ENCODE data around the gene DDX54.

The DDX54 gene

DNA sequence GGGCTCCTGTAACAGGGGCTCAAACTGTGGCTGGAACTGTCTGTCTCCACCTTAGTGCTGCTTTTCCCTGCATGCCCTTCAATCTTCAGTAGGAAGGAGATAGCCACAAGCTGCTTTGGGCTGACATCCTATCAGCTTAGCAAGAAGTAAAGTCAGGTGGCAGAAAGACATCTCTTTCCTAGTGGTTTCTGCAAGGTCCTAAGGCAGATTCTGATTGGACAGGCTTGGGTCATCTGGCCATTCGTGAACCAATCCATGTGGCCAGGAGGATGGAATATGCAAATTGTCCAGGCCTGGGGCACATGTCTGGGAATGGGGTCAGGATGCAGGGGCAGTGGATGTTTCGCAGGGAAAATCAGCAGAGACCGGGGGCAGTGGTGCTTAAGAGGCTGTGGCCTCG, 5.5 kb upstream of the DDX54 start:
- no peak for DNase-seq (ENCODE audit: low read depth)

DNA sequence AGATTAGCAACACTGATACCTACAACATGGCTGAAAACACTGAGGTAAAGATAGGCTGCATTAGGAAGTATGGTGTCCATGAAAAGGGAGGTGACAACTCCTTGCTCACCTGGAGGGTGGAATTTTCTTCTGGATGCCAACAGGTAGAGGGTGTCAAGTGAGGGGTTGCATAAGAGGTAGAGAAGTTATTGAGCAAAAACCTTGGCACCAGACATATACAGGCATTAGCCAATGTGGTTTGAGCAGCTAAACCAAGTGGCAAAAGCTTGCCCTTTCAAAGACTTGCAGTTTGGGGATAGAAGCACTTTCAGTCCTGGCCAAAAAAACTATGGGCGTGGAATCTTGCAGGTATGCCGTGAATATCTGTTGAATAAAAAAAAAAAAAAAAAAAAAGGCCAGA, 4.1 kb upstream of the DDX54 start:
- DNase-seq (ENCODE audit: low read depth) = no peak

DNA sequence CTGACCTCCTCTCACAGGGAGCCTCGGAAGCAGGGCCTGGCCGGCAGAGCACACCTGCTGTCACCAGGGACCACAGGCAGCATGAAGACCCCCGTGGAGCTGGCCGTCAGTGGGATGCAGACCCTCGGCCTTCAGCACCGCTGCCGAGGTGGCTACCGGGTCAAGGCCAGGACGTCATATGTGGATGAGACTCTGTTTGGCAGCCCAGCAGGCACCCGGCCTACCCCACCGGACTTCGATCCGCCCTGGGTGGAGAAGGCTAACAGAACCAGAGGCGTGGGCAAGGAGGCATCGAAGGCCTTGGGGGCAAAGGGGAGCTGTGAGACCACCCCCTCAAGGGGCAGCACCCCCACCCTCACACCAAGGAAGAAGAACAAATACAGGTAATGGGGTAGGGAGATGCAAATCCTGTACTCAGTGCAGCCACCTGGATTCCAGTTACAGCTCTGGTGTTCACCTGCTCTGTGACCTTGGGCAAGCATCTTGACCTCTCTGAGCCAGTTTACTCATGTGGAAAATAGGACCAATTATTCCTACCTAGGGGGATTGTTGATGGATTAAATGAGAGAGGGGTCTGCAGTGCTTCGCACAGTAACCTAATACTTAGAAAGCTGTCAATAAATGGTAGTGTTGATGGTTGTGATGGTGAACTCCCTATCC, 1.5 kb upstream of the DDX54 start:
- DNase-seq (ENCODE audit: low read depth) = no peak

DNA sequence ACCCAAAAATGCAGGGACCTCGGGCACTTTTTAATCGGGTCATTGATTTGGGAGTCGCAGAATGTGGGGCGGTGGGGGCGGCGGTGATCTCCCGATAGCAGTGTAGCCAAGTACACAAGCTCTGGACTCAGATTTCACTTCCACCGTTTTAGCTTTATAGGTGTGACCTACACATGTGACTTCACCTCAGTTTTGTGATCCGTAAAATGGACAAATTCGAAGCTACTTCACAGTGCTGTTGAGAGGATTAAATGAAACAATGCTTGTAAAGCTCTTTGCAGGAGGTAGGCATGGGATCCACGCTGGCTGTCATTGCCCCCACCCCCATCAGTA, 721 bp upstream of the DDX54 start:
- DNase-seq (ENCODE audit: low read depth) = no peak

DNA sequence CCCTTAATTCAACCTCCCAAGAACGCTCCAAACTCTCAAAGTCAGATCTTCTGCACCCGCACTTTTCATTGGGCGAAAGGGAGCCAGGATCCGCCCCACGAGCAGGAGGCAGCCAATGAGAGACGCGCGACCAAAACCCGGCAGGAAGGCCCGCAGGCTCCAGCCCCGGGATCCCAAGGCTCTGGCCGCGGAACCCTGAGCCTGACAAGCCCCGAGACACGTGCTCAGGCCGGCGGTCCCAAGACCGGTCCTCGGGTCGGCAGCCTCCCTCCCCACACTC, 438 bp downstream of the DDX54 start:
- DNase-seq (ENCODE audit: low read depth) = peak; percentile 80

DNA sequence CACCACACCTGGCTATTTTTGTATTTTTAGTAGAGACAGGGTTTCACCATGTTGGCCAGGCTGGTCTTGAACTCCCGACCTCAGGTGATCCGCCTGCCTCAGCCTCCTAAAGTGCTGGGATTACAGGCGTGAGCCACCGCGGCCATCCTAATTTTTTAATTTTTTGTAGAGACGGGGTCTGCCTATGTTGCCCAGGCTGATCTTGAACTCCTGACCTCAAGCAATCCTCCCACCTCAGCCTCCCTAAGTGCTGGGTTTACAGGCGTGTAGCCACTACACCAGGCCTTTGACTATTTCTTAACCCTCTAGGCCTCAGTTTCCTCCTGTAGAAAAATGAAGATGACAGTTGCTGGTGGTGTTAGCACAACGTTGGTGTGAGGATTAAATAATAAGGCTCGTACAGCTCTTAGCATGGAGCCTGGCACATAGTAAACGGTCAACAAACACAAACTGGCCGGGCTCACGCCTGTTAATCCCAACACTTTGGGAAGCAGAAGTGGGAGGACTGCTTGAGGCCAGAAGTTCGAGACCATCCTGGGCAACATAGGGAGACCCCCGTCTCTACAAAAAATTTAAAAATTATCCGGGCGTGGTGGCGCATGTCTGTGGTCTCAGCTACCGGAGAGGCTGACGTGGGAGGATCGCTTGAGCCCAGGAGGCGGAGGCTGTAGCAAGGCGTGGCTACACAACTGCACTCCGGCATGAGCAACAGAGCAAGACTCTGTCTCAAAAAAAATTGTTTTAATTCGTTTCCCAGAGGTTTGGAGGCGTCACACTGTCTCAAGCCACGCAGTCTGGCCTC, 979 bp downstream of the DDX54 start:
- DNase-seq (ENCODE audit: low read depth) = no peak

DNA sequence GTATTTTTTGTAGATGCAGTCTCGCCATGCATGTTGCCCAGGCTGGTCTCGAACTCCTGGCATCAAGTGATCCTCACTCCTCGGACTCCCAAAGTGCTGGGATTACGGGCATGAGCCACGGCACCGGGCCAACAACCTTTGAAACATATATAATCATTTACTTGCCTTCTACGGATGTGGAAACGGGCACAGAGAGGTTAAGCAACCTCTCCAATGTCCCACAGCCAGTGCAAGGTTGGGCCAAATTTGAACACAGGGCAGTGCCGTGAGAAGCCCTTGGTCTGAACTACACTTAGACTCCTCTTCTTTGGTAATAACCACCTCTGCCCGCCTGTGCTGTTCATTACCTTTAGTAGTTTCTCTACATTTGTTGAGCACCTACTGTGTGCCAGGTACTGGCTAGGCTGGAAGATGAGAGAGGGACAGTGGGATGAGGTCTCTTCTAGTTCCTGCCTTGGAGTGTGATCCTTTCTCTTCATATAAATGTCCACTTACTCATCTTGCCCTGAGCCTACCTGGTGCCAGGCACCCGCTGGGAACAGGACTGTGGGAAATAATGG, 2.2 kb downstream of the DDX54 start:
- no peak for DNase-seq (ENCODE audit: low read depth)

DNA sequence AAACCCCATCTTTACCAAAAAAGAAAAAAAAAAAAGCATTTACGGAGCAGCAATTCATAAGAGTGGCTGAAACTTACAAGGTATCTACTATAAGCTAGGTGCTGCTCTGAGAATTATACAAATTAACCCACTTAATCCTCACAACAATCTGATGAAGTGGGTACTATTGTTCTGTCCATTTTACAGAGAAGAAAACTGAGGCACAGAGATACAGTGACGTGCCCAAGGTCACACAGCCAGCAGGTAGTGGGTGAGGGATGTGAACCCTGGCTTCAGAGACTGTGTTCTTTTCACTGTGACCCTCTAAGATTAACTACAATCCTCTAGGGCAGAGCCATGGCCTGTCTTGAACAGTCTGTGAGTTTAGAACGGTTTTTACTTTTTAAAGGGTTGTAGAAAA, 3.3 kb downstream of the DDX54 start:
- DNase-seq (ENCODE audit: low read depth) = no peak

DNA sequence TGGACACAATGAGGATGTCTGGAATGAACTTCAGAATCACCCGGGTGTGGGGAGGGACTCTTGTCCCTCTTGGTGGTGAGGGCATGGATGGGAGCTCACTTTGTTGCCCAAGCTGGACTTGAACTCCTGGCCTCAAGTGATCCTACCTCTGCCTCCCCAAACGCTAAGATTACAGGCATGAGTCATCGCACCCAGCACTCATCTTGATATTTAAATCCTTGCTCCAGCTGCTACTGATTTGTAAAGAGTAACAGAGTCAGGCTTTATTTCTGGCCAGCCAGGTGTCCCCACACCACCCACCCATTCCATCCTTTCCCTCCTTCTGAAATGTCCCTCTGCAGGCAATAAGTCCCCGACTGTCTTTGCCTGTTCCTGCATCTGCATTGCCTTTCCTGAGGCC, 4.9 kb downstream of the DDX54 start:
- DNase-seq (ENCODE audit: low read depth) = no peak

DNA sequence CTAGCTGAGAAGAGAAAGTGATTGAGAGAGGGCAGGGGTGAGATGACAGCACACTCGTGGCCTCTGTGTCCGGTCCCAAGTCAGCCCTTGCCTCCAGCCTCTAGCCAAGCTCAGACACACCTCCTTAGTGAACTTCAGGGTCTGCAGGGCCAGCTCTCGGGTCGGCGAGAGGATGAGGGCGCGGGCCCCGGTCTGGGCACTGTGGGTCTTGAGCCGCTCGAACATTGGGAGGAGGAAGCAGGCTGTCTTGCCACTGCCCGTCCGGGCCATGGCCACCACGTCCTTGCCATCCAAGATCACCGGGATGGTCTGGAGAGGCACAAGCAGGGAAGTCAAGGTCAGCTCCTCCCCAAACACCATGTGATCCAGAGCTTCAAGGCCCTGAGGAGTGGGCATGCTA, 6.3 kb downstream of the DDX54 start:
- no peak for DNase-seq (ENCODE audit: low read depth)

DNA sequence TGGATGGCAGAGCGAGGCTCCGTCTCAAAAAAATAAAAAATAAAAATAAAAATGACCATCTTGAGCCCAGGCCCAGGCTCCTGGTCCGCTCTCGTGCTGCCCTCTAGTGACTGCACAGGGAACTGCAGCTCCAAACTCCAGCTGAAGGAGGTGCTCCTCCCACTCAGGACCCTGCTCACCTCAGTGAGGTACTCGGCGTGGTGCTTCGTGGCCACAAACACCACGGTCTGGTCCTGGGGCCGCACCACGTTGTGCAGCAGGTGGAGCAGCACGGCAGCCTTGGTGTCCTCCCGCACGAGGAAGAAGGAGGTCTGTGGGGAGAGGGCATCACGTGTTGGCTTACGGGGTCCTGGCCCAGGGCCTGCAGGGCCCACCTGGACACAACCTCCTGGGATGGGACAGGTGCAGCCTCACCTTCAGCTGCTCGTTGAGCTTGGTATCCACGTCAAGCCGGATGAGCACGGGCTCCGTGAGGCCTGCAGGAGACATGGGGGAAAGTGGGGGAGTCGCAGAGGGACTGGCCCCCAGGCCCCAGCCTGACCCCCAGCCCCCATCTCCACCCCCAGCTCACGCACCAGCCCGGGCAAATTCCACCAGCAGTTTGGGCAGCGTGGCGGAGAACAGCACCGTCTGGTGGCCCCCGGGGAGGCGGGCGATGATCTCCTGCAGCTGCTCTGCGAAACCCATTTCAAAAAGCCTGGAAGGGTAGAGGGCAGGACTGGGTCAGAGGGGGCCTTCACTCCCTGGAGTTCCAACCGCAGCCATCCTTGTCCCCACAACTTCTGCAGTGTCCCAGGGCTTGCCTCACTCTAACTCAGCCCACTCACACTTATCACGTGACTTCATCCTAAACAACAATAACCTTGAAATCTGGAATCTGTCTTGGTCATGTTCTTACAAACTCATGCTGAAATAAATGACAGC, 10.6 kb downstream of the DDX54 start:
- peak; percentile 70 for DNase-seq (ENCODE audit: low read depth)

DNA sequence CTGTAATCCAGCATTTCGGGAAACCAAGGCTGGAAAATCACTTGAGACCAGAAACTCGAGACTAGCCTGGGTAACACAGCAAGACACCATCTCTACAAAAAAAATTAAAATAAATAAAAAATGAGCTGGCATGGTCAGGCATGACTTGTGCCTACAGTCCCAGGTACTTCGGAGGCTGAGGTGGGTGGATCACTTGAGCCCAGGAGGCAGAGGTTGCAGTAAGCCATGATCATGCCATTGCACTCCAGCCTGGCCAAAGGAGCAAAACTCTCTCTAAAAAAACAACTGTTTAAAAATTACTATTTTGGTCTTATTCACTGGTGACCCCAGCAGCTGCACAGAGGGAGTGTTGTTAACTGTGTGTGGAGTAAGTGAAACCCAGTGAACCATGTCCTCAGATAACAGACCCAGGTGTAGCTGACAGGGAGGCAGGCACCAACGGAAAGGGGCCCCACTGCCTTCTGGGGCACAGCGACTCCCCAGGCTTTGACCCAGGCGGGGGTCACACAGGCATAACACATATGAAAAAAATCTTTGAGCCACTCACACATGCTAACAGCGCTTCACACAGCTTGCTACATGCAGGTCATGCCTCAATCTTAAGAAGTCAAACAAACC, 12.1 kb downstream of the DDX54 start:
- no peak for DNase-seq (ENCODE audit: low read depth)

DNA sequence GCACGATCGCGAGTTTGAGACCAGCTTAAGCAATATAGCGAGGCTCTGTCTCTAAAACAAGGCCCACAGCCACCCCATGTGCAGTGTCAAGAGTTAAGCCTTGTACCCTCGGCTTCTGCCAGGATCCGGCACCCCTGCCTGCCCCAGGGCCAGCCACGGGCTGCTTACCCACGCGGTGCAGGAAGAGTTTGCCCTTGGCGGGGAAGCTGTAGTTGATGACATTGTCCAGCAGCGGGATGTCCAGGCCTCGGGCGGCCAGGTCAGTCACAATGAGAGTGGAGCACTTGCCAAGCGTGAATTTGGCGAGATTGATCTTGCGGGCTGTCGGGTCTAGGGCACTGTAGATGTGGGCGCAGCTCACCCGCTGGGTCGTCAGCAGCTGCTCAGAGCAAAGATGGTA, 13.1 kb downstream of the DDX54 start:
- no peak for DNase-seq (ENCODE audit: low read depth)

DNA sequence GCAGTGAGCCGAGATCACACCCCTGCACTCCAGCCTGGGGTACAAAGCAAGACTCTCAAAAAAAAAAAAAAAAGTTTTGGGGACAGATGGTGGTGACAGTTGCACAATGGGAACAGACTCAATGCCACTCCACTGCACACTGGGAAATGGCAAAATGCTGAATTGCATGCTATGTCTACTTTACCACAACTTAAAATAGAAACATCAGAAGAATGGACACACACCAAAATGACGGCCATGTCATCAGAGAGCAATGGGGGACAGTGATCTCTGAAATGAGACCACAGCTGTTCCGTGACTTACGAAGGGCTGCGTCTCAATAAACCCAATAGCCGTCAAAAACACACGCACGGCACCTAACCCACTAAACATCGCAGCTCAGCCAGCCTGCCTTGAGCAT, 13.7 kb downstream of the DDX54 start:
- DNase-seq (ENCODE audit: low read depth) = no peak

DNA sequence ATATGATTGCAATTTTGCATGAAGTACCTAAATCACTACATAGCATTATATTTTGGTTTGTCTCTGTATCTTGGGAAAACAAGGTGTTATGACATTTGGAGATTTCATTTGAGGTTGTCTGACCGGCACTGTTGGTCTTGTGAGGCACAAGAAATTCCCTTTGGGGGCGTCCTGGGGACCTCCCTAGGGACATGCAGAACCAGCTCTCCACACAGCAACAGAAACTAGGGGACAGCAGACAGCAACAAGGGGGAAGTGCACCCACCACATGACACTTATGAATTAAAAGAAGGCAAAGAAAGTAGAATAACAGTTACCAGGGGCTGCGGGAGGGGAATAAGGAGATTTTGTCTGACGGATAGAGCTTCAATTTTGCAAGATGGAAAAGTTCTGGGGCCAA, 14.4 kb downstream of the DDX54 start:
- no peak for DNase-seq (ENCODE audit: low read depth)

DNA sequence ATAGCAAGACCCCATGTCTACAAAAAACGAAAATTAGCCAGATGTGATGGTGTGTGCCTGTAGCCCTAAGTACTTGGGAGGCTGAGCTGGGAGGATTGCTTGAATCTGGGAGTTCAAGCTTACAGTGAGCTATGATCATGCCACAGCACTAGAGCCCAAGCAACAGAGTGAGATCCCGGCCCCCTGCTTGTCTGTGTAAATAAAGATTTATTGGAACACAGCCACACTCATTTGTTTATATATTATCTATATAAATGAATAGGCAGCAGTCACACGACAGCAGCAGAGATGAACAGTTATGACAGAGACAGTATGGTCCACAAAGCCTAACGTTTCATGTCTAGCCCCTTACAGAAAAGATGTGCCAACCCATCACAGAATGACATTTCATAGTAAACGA, 14.8 kb downstream of the DDX54 start:
- no peak for DNase-seq (ENCODE audit: low read depth)

DNA sequence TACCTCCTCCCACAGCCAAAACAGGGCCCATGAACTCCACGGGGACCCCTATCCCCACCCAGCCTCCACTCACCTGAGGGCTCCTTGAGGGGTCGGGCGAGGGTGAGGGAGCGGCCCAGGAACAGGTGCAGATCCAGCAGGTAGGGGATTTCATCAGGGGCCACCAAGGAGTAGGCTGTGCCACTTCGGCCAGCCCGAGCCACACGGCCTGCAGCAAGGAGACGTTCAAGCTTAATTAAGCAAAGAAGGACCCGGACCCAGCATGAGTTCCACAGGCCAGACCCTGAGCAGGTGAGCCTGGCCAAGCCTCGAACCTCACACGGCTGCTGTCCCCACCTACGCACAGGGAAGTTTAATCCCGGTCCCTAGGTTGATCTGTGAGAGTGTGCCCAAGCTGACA, 15.6 kb downstream of the DDX54 start:
- DNase-seq (ENCODE audit: low read depth) = no peak

DNA sequence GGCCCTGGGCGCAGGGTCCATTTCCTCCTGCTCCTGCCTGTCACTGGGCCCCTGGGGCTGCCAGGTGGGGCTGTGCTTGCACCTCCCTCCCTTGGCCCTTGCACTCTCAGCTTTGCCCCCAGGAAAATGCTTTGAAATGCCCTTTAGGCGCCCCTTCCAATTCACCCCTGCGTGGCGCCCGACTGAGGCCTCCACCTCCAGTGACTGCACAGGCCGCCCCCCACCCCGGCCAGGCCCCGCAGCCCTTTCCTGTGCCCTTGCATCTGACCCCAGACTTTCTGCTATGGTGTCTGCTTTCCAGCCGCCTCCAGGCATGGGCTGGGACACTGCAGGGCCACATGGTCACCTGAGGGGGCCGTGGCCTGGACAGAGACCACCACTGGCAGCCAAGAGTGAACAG, 17.4 kb downstream of the DDX54 start:
- DNase-seq (ENCODE audit: low read depth) = no peak

DNA sequence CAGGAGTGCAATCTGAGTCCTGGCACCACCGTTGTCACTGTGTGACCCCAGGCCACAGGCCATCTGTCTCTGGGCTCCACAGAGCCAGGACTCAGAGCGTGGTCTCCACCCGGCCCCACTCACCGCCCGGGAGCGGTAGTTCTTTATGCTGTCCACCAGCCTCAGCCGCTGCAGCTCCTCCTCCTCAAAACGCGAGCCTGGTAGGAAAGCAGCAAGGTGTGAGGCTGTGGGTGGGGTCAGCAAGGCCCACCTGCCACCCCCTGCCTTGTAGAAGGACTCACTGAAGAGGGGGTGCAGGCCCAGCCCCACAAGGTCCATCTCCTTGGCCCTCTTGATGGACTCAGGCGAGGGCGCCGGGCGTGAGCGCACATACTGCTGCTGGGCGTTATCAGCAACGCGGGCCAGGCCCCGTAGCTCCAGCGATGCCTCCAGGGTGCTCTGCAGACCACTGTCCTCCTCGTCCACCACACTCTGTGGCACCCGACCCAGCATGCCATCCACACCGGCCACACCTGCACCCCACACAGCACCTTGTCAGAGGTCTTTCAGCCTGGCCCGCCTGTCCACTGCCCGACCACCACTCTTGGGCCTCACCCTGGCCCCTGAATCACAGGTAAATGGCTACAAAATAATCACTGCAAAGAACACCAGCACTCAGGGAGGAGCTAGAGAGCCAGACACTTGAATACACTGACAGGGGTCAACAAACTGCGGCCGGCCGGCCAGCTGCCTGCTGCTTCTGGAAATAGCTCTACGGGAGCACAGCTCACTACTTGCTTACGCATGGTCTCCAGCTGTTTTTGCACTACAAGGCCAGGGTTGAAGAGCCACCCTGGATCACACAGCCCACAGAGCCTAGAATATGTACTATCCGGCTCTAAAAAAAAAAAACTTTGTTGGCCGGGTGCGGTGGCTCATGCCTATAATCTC, 19.5 kb downstream of the DDX54 start:
- DNase-seq (ENCODE audit: low read depth) = no peak

DNA sequence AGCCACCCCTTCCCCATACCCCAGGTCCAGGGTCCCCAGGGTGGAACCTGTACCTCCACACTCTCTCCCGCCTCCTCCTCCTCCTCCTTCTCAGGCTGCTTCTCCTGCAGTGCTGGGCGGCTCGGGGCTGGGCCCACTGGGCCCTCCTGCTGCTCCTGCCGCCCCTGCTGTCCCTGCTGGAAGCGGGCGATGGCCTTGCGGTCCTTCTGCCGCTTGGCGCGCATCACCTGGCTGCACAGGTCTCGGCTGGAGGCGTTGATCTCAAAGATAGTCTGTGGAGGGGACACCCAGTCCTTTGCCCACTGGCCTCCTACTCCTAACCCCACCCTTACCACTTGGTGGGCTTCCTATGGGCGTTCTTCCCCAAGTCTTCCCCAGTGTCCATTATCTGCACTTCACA, 21.3 kb downstream of the DDX54 start:
- no peak for DNase-seq (ENCODE audit: low read depth)

DNA sequence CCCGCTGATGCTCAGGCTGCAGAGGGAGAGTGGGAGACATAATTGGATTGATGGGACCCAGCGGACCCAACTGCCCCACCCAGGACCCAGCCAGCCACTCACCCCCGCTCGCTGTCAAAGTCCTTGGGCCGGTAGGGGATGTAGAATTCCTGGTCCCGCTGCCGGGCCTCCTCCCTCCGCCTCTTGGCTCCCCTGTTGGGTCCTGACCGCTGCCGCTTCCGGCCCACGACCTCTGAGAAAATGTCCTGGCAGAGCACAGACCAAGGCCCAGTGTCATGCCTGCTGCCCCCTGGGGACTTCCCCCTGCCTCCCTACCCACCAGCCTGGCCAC, 22.3 kb downstream of the DDX54 start:
- no peak for DNase-seq (ENCODE audit: low read depth)
